ENCODE results near the gene RBM19.

- TF ChIP-seq CTCF (conservative IDR thresholded peaks at IDR 0.05) (no peak), ZFX (IDR thresholded peaks at IDR 0.05) (no peak)
Measured at GRCh38 chr12:113774526-113774925, 191.6 kb downstream of the RBM19 start.
